HG03571 (cell line): Measurements from ENCODE around the gene MYL3.
"Not testable (repeated sequence)": the region's sequence is repeated elsewhere in the genome, so short reads cannot be mapped to it uniquely, and the experiment has no call there.

Experiments used
- ATAC-seq: cut with Tn5 transposase; IDR thresholded peaks from one replicate; pipeline ENCODE4 v1.9.1; 2021; ENCODE audit not compliant: unreplicated experiment

Gene MYL3

GRCh38 chr3:46831316-46831715 is 31.9 kb downstream of the MYL3 start:
- ATAC-seq: no peak

- no peak for ATAC-seq
Observed at GRCh38 chr3:46830801-46831200, 32.4 kb downstream of the MYL3 start.

DNA sequence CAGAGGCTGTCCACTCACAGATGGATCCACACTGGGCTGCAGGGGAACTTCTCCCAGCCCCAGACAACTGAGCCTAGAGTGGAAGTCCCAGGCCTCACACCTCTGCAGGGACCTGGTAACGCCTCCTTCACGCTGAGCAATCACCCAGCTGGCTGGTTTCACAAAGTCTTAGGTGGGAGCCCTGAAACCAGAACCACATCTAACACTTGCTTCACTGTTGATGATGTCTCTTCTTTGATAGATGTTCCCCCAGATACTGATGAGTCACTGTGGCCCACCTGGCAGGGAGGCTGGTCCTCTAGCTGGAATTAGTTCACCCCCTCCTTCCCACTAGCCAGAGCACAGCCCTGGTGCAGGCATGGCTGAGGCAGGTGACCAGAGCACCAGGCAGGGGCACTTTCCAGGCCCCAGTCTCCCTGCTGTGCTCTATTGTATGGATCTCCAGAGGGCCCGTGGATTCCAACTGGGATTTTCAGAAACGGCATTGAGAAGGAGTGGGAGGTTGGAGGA is 33.5 kb downstream of the MYL3 start:
- no peak for ATAC-seq

DNA sequence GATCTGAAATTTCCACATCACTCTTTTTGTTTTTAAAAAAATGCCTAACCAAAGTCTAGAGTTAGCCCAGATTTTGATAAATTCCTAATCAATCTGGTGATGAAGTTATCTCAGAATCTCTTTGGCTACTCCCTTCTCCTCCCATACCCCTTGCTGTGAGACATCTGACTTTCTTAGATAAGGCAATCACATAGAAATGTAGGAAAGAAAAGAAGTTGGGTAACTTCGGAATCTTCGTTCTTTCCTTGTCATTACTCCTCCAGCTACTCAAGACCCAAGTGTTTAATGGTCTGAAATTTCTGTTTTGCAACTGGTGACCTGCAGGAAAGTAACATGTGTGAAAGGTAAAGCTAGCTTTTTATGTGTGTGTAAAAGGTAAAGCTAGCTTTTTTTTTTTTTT is 37.8 kb downstream of the MYL3 start:
- ATAC-seq: no peak

DNA sequence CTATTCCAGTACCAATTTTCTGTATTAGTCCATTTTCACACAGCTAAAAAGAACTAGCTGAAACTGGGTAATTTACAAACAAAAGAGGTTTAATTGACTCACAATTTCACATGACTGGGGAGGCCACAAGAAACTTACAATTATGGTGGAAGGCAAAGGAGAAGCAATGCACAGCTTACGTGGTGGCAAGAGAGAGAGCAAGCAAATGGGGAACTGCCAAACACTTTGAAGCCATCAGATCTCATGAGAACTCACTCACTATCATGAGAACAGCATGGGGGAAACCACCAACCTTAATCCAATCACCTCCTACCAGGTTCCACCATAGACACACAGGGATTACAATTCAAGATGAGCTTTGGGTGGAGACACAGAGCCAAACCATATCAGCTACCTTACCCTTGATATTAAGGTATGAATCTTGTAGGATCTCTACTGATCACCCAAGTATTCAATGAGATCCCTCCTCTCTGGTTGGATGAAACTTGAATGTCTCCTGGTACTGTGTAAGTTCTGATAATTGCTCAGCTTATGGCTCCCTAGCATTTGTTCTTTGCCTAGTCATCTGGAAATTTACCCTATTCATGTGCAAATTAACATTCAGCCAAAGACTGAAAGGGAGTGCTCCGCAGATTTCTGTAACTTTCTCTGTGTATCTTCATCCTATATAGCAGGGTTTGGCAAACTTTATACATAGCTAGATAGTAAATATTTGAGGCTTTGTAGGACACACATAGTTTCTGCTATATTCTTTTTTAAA is 38.9 kb downstream of the MYL3 start:
- no peak for ATAC-seq

GRCh38 chr3:46823314-46823713 is 39.9 kb downstream of the MYL3 start:
- ATAC-seq: not testable (repeated sequence)

GRCh38 chr3:46821553-46821952 is 41.7 kb downstream of the MYL3 start:
- ATAC-seq: no peak

GRCh38 chr3:46820852-46821251 is 42.4 kb downstream of the MYL3 start:
- no peak for ATAC-seq

DNA sequence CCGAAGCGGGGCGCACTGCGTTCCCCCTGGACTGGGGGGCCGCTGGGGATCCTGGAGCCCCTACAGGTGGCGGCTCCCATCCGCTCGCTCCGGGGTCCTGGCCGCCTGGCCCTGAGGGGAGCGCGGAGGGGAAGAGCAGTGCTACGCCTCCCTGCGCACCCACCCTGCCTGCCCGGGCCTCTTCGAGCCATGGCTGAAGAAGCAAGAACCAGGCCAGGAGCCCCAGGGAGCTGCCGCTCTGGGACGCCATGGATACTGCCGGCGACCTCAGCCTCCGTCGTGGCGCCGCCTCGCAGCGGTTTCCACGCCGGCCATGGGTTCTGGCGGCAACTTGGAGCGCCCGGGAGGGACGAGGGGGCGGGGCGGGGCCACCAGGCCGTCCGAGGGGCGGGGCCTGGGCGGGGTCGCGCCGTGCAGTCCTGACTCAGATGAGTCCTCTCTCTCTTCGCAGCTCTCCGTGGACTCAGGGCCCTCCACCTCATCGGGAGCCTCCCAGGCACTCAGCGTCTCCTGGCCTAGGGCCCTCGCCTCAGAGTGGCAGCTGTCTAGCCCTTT is 50.9 kb downstream of the MYL3 start:
- ATAC-seq: no peak

- ATAC-seq: no peak
Observed at GRCh38 chr3:46811615-46812236, 51.5 kb downstream of the MYL3 start.

DNA sequence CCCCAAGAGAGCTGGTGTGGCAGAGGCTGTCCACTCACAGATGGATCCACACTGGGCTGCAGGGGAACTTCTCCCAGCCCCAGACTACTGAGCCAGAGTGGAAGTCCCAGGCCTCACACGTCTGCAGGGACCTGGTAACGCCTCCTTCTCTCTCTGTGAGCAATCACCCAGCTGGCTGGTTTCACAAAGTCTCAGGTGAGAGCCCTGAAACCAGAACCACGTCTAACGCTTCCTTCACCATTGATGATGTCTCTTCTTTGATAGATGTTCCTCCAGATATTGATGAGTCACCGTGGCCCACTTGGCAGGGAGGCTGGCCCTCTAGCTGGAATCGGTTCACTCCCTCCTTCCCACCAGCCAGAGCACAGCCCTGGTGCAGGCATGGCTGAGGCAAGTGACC is 54.5 kb downstream of the MYL3 start:
- ATAC-seq: not testable (repeated sequence)
